Fibroblast of skin of left biceps (primary cell): ENCODE data around the gene SSBP3.

Experiments used
- DNase-seq, 2 experiments: peaks; one replicate each; pipeline ENCODE4 v3.0.0-alpha.2; 2013; ENCODE audit warnings: low read depth in 2 of 2

Gene SSBP3

GRCh38 chr1:54176621-54177327 is 229.4 kb downstream of the SSBP3 start:
- DNase-seq, result no peak
